Inflammatory macrophage treated with lipopolysaccharide for 1 hour (primary cell): ENCODE measurements around the gene TBC1D5.
"Not testable (repeated sequence)": the region's sequence is repeated elsewhere in the genome, so short reads cannot be mapped to it uniquely, and the experiment has no call there.

Source experiments
- DNase-seq, 2 donors: peaks; one replicate each; pipeline ENCODE4 v3.0.0-alpha.2; 2020 to 2022

The TBC1D5 gene

GRCh38 chr3:17153209-17153608 is 589.2 kb downstream of the TBC1D5 start:
- no peak for DNase-seq

GRCh38 chr3:17151598-17152373 is 590.6 kb downstream of the TBC1D5 start:
- DNase-seq: peak in 1 of 2 donors; percentile 2

GRCh38 chr3:17149076-17149475 is 593.4 kb downstream of the TBC1D5 start:
- DNase-seq: no peak

DNA sequence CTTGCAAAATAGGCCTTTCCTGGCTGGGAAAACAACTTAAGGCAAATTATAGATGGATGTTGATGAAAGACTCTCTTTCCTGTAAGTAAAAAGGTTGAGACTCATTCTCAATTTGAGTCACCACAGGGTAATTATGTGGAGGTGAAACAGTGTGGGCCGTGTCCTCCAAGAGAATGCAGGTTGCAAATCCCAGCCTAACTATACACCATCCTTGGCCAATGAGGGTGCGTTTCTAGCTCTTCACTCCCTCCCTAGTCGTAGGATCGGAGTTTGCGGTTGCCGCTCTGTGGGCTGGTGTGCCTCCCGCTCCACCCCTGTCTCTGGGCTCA is 597.8 kb downstream of the TBC1D5 start:
- no peak for DNase-seq

- DNase-seq: no peak
Observed at GRCh38 chr3:17143893-17144664, 598.4 kb downstream of the TBC1D5 start.

- DNase-seq: no peak
Observed at GRCh38 chr3:17142516-17142915, 599.9 kb downstream of the TBC1D5 start.

GRCh38 chr3:17141699-17142098 is 600.7 kb downstream of the TBC1D5 start:
- no peak for DNase-seq

- DNase-seq: no peak
Observed at GRCh38 chr3:17140670-17141505, 601.5 kb downstream of the TBC1D5 start.

DNA sequence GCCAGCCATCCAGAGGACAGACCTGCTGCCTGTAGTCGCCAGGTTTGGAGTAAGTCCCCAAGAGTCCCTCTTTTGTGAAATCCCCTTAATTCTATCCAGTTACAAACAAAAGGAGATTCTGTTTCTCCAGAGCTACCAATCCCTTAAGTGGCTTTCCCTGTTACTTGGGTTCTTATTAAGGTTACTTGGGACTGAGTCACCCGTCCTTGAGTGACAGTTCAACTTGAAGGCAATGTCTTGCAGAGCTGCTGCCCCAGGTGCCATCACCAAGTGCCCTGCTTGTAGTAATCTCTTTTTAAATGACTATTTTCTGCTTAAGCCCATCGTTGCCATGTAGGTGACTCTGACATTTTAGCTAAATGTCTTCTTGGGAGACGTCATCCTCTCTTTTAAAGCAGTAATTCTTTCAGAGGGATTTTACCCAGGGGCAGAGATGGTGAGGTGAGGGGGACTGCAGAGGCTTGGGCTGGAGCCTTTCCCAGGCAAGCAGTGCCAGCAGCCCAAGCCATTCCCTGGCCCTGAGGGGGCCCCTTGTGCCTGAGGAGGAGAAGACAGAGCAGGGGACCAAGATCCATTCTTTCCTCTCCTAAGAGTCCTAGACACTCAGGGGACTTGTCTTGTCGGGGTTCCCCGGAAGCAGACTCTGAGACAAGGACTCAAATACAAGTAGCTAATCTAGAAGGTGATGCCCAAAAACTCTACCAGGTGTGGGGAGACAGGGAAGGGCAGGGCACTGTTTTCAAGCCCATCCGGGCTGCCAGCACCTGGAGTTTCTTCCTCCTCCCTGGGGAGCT is 604.0 kb downstream of the TBC1D5 start:
- DNase-seq: no peak

GRCh38 chr3:17137321-17137826 is 605.1 kb downstream of the TBC1D5 start:
- no peak for DNase-seq

DNA sequence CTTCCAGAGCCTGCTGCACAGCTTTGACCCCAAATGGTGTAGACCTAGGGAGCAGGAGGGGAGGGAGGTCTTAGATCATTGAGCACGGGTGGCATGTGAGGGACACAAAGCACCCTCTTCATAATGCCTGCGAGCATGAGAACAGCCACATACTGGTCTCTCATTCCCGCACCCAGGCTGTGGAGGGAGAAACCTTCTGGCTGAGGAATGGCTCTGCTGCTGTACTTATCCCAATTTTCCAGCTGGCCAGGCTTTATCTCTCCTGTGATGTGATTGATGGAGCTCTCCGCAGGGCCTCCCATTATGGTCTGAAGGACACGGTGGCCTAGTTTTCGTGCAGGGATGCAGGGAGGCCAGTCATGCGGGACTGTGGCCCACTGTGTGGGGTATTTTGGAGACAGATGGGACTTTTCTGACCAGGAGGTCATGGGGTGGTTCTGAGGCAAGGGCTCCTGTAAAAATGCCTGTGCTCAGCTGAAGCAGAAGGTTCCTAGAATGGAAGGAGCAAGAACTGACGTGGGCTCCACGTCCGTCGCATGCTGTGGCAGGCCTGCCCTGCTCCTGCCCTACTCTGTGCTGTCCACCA is 606.2 kb downstream of the TBC1D5 start:
- no peak for DNase-seq

- DNase-seq: no peak
Observed at GRCh38 chr3:17135696-17136095, 606.7 kb downstream of the TBC1D5 start.

GRCh38 chr3:17133632-17134545 is 608.5 kb downstream of the TBC1D5 start:
- DNase-seq: no peak

- DNase-seq: no peak
Observed at GRCh38 chr3:17132286-17133115, 609.9 kb downstream of the TBC1D5 start.

- no peak for DNase-seq
Observed at GRCh38 chr3:17130956-17131355, 611.5 kb downstream of the TBC1D5 start.

- DNase-seq: no peak
Observed at GRCh38 chr3:17129556-17129955, 612.9 kb downstream of the TBC1D5 start.

DNA sequence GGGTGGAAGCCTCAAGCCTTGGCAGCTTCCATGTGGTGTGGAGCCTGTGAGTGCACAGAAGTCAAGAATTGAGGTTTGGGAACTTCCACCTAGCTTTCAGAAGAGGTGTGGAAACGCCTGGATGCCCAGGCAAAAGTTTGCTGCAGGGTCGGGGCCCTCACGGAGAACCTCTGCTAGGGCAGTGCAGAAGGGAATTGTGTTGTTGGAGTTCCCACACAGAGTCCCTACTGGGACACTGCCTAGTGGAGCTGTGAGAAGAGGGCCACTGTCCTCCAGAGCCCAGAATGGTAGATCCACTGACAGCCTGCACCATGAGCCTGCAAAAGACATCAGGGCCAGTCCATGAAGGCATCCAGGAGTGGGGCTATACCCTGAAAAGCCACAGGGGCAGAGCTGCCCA is 613.8 kb downstream of the TBC1D5 start:
- not testable (repeated sequence) for DNase-seq

- no peak for DNase-seq
Observed at GRCh38 chr3:17125738-17126442, 616.5 kb downstream of the TBC1D5 start.

GRCh38 chr3:17122758-17123157 is 619.7 kb downstream of the TBC1D5 start:
- DNase-seq: no peak
